ENCODE data around the gene DCTPP1.
A peak's percentile ranks its signal among the peaks of the same experiment; 100 is the strongest.

The DCTPP1 gene

GRCh38 chr16:30381291-30382041 is 48.4 kb downstream of the DCTPP1 start:
- DNase-seq = peak in 2 of 5 experiments; percentile 11 to 71

DNA sequence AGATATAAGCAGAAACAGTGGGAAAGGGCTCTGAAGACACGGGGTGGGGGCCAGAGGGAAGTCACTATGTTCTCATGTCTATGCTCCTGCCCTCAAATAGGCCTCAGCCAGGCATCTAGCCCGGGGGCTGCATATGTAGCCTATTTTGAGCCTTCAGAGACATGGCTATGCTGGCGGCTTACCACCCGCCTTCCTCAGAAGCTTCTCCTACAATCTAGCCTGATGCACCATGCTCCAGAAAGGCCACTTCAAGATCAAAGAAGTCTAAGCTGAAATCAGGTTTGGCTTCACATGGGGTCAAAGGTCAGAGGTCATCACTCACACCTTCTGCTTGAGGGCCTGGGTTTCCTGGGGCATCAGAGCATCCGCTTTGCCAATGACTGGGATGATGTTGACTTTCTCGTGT is 49.0 kb downstream of the DCTPP1 start:
- DNase-seq = peak in 1 of 5 experiments; percentile 48

DNA sequence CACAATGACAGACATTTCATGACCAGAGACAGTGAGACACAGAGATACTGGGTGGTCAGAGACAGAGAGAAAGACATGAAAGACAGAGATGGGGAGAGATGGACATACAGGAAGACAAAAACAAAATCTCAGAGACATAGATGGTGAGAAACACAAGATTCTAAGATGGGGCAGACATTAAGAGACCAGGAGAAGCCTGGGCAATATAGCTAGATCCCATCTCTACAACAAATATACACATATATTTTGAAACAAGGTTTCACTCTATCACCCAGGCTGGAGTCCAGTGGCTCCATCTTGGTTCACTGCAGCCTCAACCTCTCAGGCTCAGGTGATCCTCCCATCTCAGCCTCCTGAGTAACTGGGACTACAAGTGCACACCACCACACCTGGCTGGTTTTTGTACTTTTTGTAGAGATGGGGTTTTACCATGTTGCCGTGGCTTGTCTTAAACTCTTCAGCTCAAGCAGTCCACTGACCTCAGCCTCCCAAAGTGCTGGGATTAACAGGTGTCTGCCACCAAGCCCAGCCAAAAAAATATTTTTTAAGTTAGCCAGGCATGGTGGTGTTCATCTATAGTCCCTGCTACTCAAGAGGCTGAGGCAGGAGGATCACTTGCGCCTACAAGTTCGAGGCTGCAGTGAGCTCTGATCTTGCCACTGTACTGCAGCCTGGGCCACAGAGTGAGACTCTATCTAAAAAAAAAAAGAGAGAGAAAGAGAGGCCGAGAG is 49.6 kb downstream of the DCTPP1 start:
- DNase-seq = no peak

GRCh38 chr16:30379158-30379783 is 50.6 kb downstream of the DCTPP1 start:
- no peak for DNase-seq

GRCh38 chr16:30378236-30379157 is 51.3 kb downstream of the DCTPP1 start:
- DNase-seq = peak; percentile 98 to 100 (median 99)

DNA sequence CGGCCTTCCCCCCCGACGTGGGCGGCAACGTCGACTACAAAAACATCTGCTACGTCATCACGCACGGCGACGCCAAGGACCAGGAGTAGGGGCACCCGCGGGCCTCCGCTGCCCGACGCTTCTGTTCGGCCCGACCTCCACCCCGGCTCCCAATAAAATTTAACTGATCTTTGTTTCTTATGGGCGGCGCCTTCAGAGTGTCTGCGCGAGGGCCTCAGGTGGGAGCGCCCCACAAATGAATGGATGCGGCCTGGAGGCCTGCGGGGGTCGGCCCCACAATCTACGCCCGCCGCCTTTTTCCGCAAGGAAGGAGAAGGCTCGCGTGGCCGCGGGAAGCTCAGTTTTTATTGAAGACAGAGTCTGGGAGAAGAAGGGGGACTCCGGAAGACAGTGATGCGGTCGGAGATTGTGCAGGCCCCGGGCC is 52.0 kb downstream of the DCTPP1 start:
- DNase-seq = peak; percentile 67 to 94 (median 84)

GRCh38 chr16:30377050-30377811 is 52.6 kb downstream of the DCTPP1 start:
- no peak for DNase-seq

- DNase-seq = no peak
Observed at GRCh38 chr16:30376461-30376902, 53.3 kb downstream of the DCTPP1 start.

- DNase-seq = no peak
Observed at GRCh38 chr16:30375864-30376263, 54.0 kb downstream of the DCTPP1 start.

DNA sequence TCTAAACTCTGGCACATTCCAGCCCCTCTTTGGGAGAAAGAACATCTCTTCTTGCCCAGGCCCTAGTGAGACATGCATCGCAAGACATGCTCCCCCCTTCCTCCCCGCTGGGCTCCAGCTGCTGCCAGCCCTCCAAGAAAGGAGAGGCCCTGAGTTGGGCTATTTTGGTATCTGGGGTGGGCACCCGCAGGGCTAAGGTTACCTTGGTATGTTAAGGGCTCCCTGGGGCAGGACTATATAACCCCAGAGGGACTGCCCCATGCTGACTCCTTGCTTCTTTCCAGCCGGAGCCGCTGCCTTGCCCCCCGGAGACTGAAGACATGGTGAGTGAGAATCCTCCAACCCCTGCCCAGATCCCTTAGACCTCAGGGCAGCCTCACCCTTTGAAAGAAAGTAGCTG is 55.3 kb downstream of the DCTPP1 start, which contains the start of gene MYL11:
TSS of gene MYL11 (plus strand) at position 265 of the 400 bp plus-strand sequence. CDS start at position 321, 56 bp downstream.
- DNase-seq = no peak
